ENCODE measurements around the gene SLC31A2. TPM values are rescaled to one million over a fixed set of nuclear protein-coding genes. Genes with fewer than 3 reads are reported as not detected.

Gene SLC31A2
- total and polyA plus RNA-seq, 4 donors: 11.2 to 63.6 (median 24.2) TPM

DNA sequence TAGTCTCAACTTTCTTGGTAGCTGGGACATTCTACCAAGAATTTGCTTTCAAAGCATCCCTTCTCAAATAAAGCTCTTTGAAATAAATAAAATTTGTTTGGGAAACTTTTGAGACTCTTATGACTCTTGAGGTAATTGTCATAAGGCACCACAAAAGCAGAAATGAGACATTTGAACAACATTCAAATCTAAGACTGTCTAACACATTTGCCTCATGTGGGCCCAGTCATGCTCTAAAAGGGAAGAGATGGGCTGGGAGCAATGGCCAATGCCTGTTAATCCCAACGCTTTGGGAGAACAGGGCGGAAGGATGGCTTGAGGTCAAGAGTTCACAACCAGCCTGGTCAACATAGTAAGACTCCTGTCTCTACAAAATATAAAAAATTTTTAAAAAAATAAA, 26.4 kb downstream of the SLC31A2 start:
- no peak overlapping the region for H3K4me3 ChIP-seq
- ATAC-seq (ENCODE audit: insufficient read depth, low FRiP score) (no peak), DNase-seq (no peak)
- no peak overlapping the region for H3K9ac ChIP-seq (ENCODE audit: insufficient read depth in 1 of 2, low read length in 2 of 2)
- H3K4me1 ChIP-seq (ENCODE audit: control insufficient read depth in 5 of 5, insufficient read depth in 5 of 5, low read length in 5 of 5): no peaks in the 10 kb centered on the region
- TF ChIP-seq, protein P1, sequence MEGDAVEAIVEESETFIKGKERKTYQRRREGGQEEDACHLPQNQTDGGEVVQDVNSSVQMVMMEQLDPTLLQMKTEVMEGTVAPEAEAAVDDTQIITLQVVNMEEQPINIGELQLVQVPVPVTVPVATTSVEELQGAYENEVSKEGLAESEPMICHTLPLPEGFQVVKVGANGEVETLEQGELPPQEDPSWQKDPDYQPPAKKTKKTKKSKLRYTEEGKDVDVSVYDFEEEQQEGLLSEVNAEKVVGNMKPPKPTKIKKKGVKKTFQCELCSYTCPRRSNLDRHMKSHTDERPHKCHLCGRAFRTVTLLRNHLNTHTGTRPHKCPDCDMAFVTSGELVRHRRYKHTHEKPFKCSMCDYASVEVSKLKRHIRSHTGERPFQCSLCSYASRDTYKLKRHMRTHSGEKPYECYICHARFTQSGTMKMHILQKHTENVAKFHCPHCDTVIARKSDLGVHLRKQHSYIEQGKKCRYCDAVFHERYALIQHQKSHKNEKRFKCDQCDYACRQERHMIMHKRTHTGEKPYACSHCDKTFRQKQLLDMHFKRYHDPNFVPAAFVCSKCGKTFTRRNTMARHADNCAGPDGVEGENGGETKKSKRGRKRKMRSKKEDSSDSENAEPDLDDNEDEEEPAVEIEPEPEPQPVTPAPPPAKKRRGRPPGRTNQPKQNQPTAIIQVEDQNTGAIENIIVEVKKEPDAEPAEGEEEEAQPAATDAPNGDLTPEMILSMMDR (IDR thresholded peaks at IDR 0.05; ENCODE audit: control extremely low read depth, extremely low read depth): no peak
- peaks cover 34 to 54% (median 48%) of the 10 kb centered on the region in 4 donors for H3K36me3 ChIP-seq (ENCODE audit: control insufficient read depth in 4 of 4, insufficient read depth in 4 of 4, low read length in 4 of 4)
- H3K27ac ChIP-seq (ENCODE audit: low read depth in 1 of 2, low read length in 1 of 2): no peak overlapping the region
- H3K9me3 ChIP-seq (ENCODE audit: control insufficient read depth in 4 of 4, insufficient read depth in 3 of 4, low read length in 3 of 4): peaks cover 0 to 2% (median 0%) of the 10 kb centered on the region in 4 donors
- 86 to 97% methylated on average over 2 of the region's 2 CpGs for WGBS, 2 donors
- H3K27me3 ChIP-seq (ENCODE audit: control insufficient read depth in 3 of 3, insufficient read depth in 3 of 3, low read length in 2 of 3): no peaks in the 10 kb centered on the region

- Histone ChIP-seq H3K4me1 (ENCODE audit: control insufficient read depth in 5 of 5, insufficient read depth in 5 of 5, low read length in 5 of 5) (no peaks in the 10 kb centered on the region), H3K9ac (ENCODE audit: insufficient read depth in 1 of 2, low read length in 2 of 2) (peak overlapping the region in 1 of 2 donors; percentile 1), H3K27me3 (ENCODE audit: control insufficient read depth in 3 of 3, insufficient read depth in 3 of 3, low read length in 2 of 3) (no peaks in the 10 kb centered on the region), H3K9me3 (ENCODE audit: control insufficient read depth in 4 of 4, insufficient read depth in 3 of 4, low read length in 3 of 4) (peaks cover 0 to 2% (median 0%) of the 10 kb centered on the region in 4 donors), H3K4me3 (no peak overlapping the region), H3K36me3 (ENCODE audit: control insufficient read depth in 4 of 4, insufficient read depth in 4 of 4, low read length in 4 of 4) (peaks cover 34 to 55% (median 45%) of the 10 kb centered on the region in 4 donors), H3K27ac (ENCODE audit: low read depth in 1 of 2, low read length in 1 of 2) (peak overlapping the region in 1 of 2 donors; percentile 40)
- 87 to 100% methylated on average over 1 of the region's 1 CpG for WGBS, 2 donors
- DNase-seq (no peak), ATAC-seq (ENCODE audit: insufficient read depth, low FRiP score) (no peak)
- TF ChIP-seq, protein P1 (IDR thresholded peaks at IDR 0.05; ENCODE audit: control extremely low read depth, extremely low read depth): no peak
These were observed 27.3 kb downstream of the SLC31A2 start for GRCh38 chr9:113178087-113178486.

- peaks cover 30 to 64% (median 55%) of the 10 kb centered on the region in 4 donors for H3K36me3 ChIP-seq (ENCODE audit: control insufficient read depth in 4 of 4, insufficient read depth in 4 of 4, low read length in 4 of 4)
- 93 to 96% methylated on average over 1 of the region's 1 CpG for WGBS, 2 donors
- H3K27ac ChIP-seq (ENCODE audit: low read depth in 1 of 2, low read length in 1 of 2): no peak overlapping the region
- H3K9ac ChIP-seq (ENCODE audit: insufficient read depth in 1 of 2, low read length in 2 of 2): no peak overlapping the region
- H3K4me1 ChIP-seq (ENCODE audit: control insufficient read depth in 5 of 5, insufficient read depth in 5 of 5, low read length in 5 of 5): no peaks in the 10 kb centered on the region
- no peak overlapping the region for H3K4me3 ChIP-seq
- peaks cover 0 to 2% (median 0%) of the 10 kb centered on the region in 4 donors for H3K9me3 ChIP-seq (ENCODE audit: control insufficient read depth in 4 of 4, insufficient read depth in 3 of 4, low read length in 3 of 4)
- H3K27me3 ChIP-seq (ENCODE audit: control insufficient read depth in 3 of 3, insufficient read depth in 3 of 3, low read length in 2 of 3): no peaks in the 10 kb centered on the region
- ATAC-seq (ENCODE audit: insufficient read depth, low FRiP score): no peak
- TF ChIP-seq, protein P1 (IDR thresholded peaks at IDR 0.05; ENCODE audit: control extremely low read depth, extremely low read depth): no peak
- no peak for DNase-seq
These were observed 29.0 kb downstream of the SLC31A2 start for GRCh38 chr9:113179839-113180238.

DNA sequence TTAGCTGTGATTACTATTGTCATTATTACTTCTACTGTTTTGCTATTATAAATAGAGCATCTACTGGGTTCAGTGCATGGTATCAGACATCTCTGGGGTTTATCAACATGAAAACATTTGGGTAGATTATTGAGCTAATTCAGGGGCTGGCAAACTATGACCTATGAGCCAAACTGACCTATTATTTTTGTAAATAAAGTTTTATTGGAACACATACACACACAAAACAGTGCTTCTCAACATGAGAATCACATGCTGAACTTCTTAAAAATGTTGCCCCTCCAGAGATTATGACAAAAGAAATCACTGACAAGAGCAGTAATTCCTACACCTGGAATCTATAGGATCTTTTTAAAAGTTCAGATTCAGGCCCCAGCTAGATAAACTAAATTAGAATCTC, 30.4 kb downstream of the SLC31A2 start:
- H3K4me1 ChIP-seq (ENCODE audit: control insufficient read depth in 5 of 5, insufficient read depth in 5 of 5, low read length in 5 of 5): no peaks in the 10 kb centered on the region
- no peak for ATAC-seq (ENCODE audit: insufficient read depth, low FRiP score)
- H3K27ac ChIP-seq (ENCODE audit: low read depth in 1 of 2, low read length in 1 of 2): no peak overlapping the region
- TF ChIP-seq, protein P1 (IDR thresholded peaks at IDR 0.05; ENCODE audit: control extremely low read depth, extremely low read depth): no peak
- no peaks in the 10 kb centered on the region for H3K27me3 ChIP-seq (ENCODE audit: control insufficient read depth in 3 of 3, insufficient read depth in 3 of 3, low read length in 2 of 3)
- H3K4me3 ChIP-seq: no peak overlapping the region
- peaks cover 34 to 75% (median 59%) of the 10 kb centered on the region in 4 donors for H3K36me3 ChIP-seq (ENCODE audit: control insufficient read depth in 4 of 4, insufficient read depth in 4 of 4, low read length in 4 of 4)
- no peak for DNase-seq
- peaks cover 0 to 2% (median 0%) of the 10 kb centered on the region in 4 donors for H3K9me3 ChIP-seq (ENCODE audit: control insufficient read depth in 4 of 4, insufficient read depth in 3 of 4, low read length in 3 of 4)
- no peak overlapping the region for H3K9ac ChIP-seq (ENCODE audit: insufficient read depth in 1 of 2, low read length in 2 of 2)

Data from lung (tissue), 12 donors.